Spleen (tissue), 11 donors: ENCODE measurements around the gene ZNF516. TPM values are rescaled to one million over a fixed set of nuclear protein-coding genes. Genes with fewer than 3 reads are reported as not detected.
A peak's percentile ranks its signal among the peaks of the same experiment; 100 is the strongest.

Experiments used
- DNase-seq: peaks from one replicate; pipeline ENCODE4 v3.0.0-alpha.2; 2020
- H3K27ac ChIP-seq, 8 donors: fragments of 200-600 bp; sonication (generic) in 7 of 8; 1 replicate in 4 of 8; 2 replicates in 4 of 8; pipeline versions ENCODE4 v1.5.0 to v1.8.0; 2016 to 2021; ENCODE audit warnings: inconsistent platforms in 4 of 8, mild to moderate bottlenecking in 4 of 8, moderate library complexity in 1 of 8
- H3K27me3 ChIP-seq, 7 donors: fragments of 200-600 bp; sonication (generic) in 6 of 7; replicated peaks in 1 of 7; 1 replicate in 4 of 7; 2 replicates in 3 of 7; pipeline versions ENCODE4 v1.5.0 to v1.8.0; 2016 to 2021; ENCODE audit warnings: inconsistent platforms in 3 of 7, mild to moderate bottlenecking in 1 of 7
- H3K36me3 ChIP-seq, 6 donors: fragments of 200-600 bp; sonication (generic) in 5 of 6; 1 replicate in 4 of 6; 2 replicates in 2 of 6; pipeline versions ENCODE4 v1.5.0 to v1.8.0; 2016 to 2021; ENCODE audit warnings: inconsistent platforms in 2 of 6
- H3K4me1 ChIP-seq, 6 donors: fragments of 200-600 bp; sonication (generic) in 5 of 6; 1 replicate in 3 of 6; 2 replicates in 3 of 6; pipeline versions ENCODE4 v1.5.0 to v1.8.0; 2016 to 2021; ENCODE audit warnings: inconsistent platforms in 3 of 6
- H3K4me3 ChIP-seq, 8 donors: fragments of 200-600 bp; sonication (generic) in 7 of 8; 1 replicate in 4 of 8; 2 replicates in 4 of 8; pipeline versions ENCODE4 v1.5.0 to v1.8.0; 2016 to 2021; ENCODE audit warnings: inconsistent platforms in 4 of 8, mild to moderate bottlenecking in 4 of 8, moderate library complexity in 2 of 8
- H3K9me3 ChIP-seq, 8 donors: fragments of 200-600 bp; sonication (generic) in 7 of 8; 1 replicate in 4 of 8; 2 replicates in 4 of 8; pipeline versions ENCODE4 v1.5.0 to v1.8.0; 2016 to 2021; ENCODE audit warnings: inconsistent platforms in 4 of 8
- CTCF ChIP-seq, 11 experiments: fragments of 200-600 bp in 7 of 11; fragments of 450-650 bp in 4 of 11; sonication (generic) in 4 of 11; IDR thresholded peaks in 8 of 11; conservative IDR thresholded peaks in 3 of 11; 1 replicate in 7 of 11; 2 replicates in 4 of 11; pipeline versions ENCODE4 v1.4.0 to v1.8.0; 2016 to 2021; ENCODE audit warnings: antibody characterized with exemption in 11 of 11, inconsistent platforms in 4 of 11, mild to moderate bottlenecking in 1 of 11
- POLR2A ChIP-seq, 3 donors: fragments of 450-650 bp; IDR thresholded peaks; one replicate each; pipeline ENCODE4 v1.5.1; 2017; ENCODE audit warnings: antibody characterized with exemption in 3 of 3, mild to moderate bottlenecking in 1 of 3
- POLR2AphosphoS5 ChIP-seq, 3 donors: sonication (generic); formaldehyde crosslinking; IDR thresholded peaks; one replicate each; pipeline ENCODE4 v1.5.1; 2017; ENCODE audit warnings: antibody characterized with exemption in 3 of 3
- WGBS, 5 donors: extraction: QIAGEN DNeasy Blood & Tissue Kit in 3 of 5; methylation state at CpG; one replicate each; pipeline versions ENCODE4 v1.1.5 to v1.1.7; 2013 to 2018; 5-methylcytosine and 5-hydroxymethylcytosine counted together
- intact Hi-C: fragments of 100-400 bp; cut with DNase I; formaldehyde crosslinking; loops from one replicate; pipeline ENCODE4 v1.15.0; 2023; ENCODE audit warnings: low total_unique reads
- polyA plus RNA-seq, 3 donors: library from polyadenylated mRNA; stranded (reverse); fragments of 200-250 nt; gene quantifications; one replicate each; pipeline ENCODE4 v1.2.1, GENCODE V29; 2013
- total RNA-seq, 7 donors: library from RNA; depleted of rRNA in 3 of 7; stranded (reverse); fragments of >200 nt in 3 of 7; fragmentation: NEBNext Ultra II Directional in 4 of 7; extraction: Animal tissue kit (Norgen Biotek cat#: 25700) in 4 of 7; gene quantifications; one replicate each; pipeline versions ENCODE4 v1.1.0 to v1.2.1, GENCODE V29; 2016 to 2021
- donor health status: healthy with polysubstance abuse.
- donor health status: DM: no; HTN: no; CAD: no; lungs with moderate emphysema.
- donor health status: DM: no; HTN: no; CAD: no.
- donor health status: Bipolar disorder and iron deficiency.
- donor health status: healthy.
- donor health status: DM: no; HTN: no; CAD: no.
- donor health status: DM: yes; HTN: yes; CAD: no.

ZNF516 gene
- total and polyA plus RNA-seq, 10 donors, result 4.5 to 58.4 (median 40.0) TPM

DNA sequence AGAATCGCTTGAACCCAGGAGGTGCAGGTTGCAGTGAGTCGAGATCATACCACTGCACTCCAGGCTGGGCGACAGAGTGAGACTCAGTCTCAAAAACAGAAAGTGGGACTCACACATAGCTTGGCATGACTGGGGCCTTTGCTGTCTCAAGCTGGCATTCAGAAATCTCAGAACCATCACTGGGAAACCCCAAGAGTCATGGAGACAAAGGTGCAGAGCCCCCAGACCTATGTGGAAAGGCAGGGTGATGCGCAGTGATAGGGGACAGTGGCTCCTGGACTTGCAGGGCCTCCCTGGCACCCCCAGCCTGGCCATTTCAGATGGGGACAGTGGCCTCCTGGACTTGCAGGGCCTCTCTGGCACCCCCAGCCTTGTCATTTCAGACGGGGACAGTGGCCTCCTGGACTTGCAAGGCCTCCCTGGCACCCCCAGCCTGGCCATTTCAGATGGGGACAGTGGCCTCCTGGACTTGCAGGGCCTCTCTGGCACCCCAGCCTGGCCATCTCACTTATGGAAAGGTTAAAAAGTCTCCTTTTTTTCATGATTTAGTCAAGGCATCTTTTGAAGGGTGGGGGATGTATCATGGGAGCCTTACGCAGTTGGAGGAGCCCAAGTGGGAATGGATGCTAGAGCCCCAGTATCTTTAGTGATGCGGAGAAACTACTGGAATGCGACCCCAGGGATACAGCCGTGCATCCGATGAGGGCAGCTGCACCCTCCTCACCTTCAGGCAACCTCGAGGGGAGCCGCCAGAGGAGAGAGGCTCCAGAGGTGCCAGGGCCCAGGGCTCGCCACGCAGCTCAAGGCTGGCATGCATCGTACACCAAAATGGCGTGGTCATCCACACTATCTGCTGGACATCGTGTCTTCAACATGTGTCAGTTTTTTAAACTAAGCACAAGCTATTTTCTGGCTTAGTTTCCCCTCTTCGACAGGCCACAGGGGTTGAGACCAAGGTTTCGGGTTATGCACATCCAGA lies 30.5 kb downstream of the ZNF516 start:
- no peak for DNase-seq
- Histone ChIP-seq H3K36me3 (peaks cover 0 to 34% (median 0%) of the 10 kb centered on the region in 6 donors), H3K4me1 (peaks cover 14 to 69% (median 22%) of the 10 kb centered on the region in 6 donors), H3K4me3 (no peak overlapping the region), H3K9me3 (no peaks in the 10 kb centered on the region), H3K27me3 (no peaks in the 10 kb centered on the region), H3K27ac (peak overlapping the region in 2 of 8 donors; percentile 87 to 93)
- TF ChIP-seq POLR2AphosphoS5 (IDR thresholded peaks at IDR 0.05) (peak in 1 of 3 donors; percentile 38), POLR2A (IDR thresholded peaks at IDR 0.05) (no peak)
- intact Hi-C loops, result no loop called here
- WGBS, 5 donors, result 88 to 96% (median 92%) methylated on average over 17 to 19 of the region's 19 CpGs

- peaks cover 0 to 41% (median 0%) of the 10 kb centered on the region in 6 donors for H3K36me3 ChIP-seq
- intact Hi-C loops, result no loop called here
- TF ChIP-seq CTCF (IDR thresholded peaks at IDR 0.05 in 8 of 11, conservative IDR thresholded peaks at IDR 0.05 in 3 of 11) (no peak), POLR2A (IDR thresholded peaks at IDR 0.05) (no peak), POLR2AphosphoS5 (IDR thresholded peaks at IDR 0.05) (no peak)
- no peak overlapping the region for H3K4me3 ChIP-seq
- no peaks in the 10 kb centered on the region for H3K9me3 ChIP-seq
- WGBS, 5 donors, result 83 to 95% (median 88%) methylated on average over 14 of the region's 14 CpGs
- H3K27ac ChIP-seq, result peak overlapping the region in 1 of 8 donors; percentile 93
- H3K4me1 ChIP-seq, result peaks cover 14 to 62% (median 20%) of the 10 kb centered on the region in 6 donors
- DNase-seq, result no peak
- no peaks in the 10 kb centered on the region for H3K27me3 ChIP-seq
Measured at GRCh38 chr18:76463872-76464271, 31.2 kb downstream of the ZNF516 start.

GRCh38 chr18:76463358-76463757 lies 31.7 kb downstream of the ZNF516 start:
- intact Hi-C loops, result no loop called here
- TF ChIP-seq CTCF (IDR thresholded peaks at IDR 0.05 in 8 of 11, conservative IDR thresholded peaks at IDR 0.05 in 3 of 11) (no peak), POLR2AphosphoS5 (IDR thresholded peaks at IDR 0.05) (no peak), POLR2A (IDR thresholded peaks at IDR 0.05) (no peak)

GRCh38 chr18:76462326-76462694 lies 32.7 kb downstream of the ZNF516 start:
- H3K4me3 ChIP-seq, result no peak overlapping the region
- H3K27ac ChIP-seq, result peak overlapping the region in 1 of 8 donors; percentile 50
- no peaks in the 10 kb centered on the region for H3K9me3 ChIP-seq
- no peak for DNase-seq
- no peaks in the 10 kb centered on the region for H3K27me3 ChIP-seq
- H3K36me3 ChIP-seq, result peaks cover 0 to 48% (median 0%) of the 10 kb centered on the region in 6 donors
- 89 to 95% (median 94%) methylated on average over 12 of the region's 12 CpGs for WGBS, 5 donors
- H3K4me1 ChIP-seq, result peaks cover under 1 to 58% (median 9%) of the 10 kb centered on the region in 6 donors
- TF ChIP-seq POLR2A (IDR thresholded peaks at IDR 0.05) (no peak), CTCF (IDR thresholded peaks at IDR 0.05 in 8 of 11, conservative IDR thresholded peaks at IDR 0.05 in 3 of 11) (no peak), POLR2AphosphoS5 (IDR thresholded peaks at IDR 0.05) (no peak)
- intact Hi-C loops, result no loop called here

More at GRCh38 chr18:76463358-76463757, 31.7 kb downstream of the ZNF516 start:
- Histone ChIP-seq H3K27me3 (no peaks in the 10 kb centered on the region), H3K36me3 (peaks cover 0 to 46% (median 0%) of the 10 kb centered on the region in 6 donors), H3K4me1 (peaks cover 11 to 58% (median 17%) of the 10 kb centered on the region in 6 donors), H3K9me3 (no peaks in the 10 kb centered on the region), H3K27ac (peak overlapping the region in 1 of 8 donors; percentile 13), H3K4me3 (no peak overlapping the region)
- DNase-seq, result no peak
- WGBS, 5 donors, result 92 to 95% (median 93%) methylated on average over 14 to 18 of the region's 18 CpGs
